DMS153 (cell line): ENCODE results near the gene PLPP3.

Experiments
- DNase-seq: peaks from one replicate; lab custom pipeline; 2025; lab: John Stamatoyannopoulos, UW

Gene PLPP3

DNA sequence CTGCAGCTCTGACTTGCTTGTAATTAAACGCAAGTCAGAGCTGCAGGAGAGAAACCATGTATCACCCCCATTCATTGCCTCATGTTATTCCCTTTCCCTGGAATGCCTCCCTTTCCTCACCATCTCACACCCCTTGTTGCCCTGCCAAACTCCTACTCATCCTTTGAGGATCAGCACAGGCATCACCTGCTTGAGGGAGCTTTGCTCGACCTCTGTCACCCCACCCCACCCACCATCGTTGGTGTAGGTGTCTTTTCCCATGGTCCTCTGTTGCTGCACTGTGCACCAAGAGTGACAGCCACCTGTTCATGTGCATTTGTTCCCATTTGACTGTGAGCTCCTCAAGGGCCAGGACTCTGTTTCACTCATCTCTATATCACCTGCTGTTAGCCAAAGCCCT, 117.2 kb downstream of the PLPP3 start:
- DNase-seq, result no peak

DNA sequence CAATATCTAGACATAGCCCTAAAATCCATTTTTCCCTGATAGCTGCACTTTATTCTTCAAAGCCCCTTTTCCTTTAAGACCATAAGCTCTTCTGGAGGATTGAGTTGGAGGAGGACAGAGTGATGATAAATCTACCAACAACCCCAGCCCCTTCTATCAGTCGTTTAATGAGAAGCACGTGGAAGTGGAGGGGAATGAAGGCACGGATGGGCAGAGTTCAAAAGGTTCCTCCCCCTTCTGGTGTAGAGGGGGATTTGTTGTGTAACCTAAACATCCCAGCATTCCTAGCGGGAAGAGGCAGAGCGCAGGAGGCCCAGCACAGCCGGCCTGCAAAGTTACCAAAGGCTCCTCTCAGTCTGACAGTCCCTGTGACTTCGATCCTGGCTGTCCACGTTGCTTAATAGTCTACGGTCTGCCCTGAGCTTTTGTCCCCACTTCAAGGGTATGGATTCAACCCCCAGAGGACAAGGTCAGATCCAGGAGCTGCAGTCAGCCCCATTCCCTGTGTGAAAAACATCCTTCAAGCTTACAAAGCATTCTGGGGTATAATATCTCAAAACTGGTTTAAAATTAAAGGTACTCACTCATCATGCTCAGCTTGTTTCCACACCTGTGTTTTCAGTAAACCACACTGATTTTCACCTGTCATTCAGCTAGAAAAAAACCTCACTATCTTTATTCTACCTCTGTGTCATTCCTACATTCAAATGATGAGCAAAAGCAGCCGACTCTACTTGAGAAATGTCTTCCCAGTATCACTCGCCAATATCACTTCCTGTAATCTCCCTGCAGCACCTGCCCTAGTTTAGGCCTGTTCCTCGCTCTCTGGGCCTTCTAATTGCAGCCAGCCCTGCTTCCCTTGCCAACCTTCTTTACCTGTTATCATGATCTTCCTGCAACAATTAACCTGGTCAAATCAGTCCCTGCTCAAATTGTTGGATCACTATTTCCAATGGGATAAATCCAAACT, 117.9 kb downstream of the PLPP3 start:
- no peak for DNase-seq

DNA sequence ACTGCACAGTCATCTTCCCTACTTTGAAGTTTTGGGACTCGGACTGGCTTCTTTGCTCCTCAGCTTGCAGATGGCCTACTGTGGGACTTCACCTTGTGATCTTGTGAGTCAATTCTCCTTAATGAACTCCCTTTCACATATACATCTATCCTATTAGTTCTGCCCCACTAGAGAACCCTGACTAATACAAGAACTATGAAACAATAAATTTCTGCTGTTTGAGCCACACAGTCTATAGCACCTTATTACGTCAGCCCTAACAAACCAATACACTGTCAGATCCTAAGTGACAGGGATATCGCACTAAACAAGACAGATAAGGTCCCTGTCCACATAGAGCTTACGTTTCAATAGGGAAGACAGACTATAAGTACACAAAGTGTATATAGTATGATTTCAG, 120.1 kb downstream of the PLPP3 start:
- DNase-seq, result no peak

DNA sequence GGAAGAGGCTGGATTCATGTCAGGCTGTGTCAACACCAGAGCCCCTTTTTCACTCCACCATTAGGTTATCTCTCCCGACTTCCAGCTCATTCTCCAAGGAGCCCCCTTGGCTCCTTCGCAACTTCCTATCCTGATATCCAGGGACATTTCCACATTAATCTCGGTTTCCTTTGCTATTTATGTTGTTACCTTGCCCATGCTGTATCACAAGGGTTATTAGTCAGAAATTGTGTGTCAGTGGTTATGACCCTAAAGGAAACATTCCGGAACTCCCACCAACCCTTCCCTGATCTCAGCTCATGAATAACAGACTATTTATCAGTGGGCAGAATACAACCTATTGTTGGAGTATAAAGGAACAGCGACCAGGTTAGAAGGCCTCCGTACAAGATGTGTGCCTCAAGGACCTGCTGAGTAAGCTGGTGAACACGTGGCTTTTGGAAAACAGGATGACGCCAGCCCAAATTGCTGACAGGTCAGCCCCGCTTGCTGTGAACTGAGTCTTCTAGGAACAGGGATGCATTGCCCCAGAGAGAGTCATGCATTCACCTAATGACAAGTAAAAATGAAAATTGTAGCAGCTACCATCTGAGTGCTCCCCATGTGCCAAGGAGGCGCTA, 121.5 kb downstream of the PLPP3 start:
- no peak for DNase-seq

DNA sequence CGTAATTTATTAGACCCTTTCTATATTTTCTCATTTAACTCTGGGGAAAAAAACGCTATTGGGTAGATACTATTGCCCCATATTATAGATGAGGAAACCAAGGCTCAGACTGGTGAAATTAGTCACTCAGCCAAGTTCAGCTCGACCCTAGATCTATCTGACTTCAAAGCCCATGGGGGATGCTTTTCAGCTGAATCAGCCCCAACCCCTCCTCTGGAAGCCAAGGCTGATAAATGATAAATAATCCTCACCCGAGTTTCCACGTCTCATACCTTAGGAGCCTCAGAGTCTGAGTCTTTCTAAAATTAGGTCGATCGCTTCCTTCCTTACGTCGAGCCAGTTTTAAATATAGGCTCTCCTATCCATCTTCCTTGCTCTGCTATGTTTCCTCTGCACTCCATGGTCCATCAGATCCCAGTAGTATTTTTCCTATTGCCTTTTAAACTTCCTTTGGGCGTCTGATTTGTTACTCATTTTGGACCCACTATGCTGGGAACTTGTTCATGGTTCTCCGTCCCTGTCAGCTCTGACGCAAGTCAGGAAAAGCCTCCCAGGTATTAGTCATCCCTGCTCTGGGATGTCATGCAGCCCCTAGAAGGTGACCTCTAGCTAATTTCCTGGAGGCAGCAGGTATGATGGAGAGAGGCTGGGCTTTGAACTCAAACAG, 122.8 kb downstream of the PLPP3 start:
- no peak for DNase-seq

DNA sequence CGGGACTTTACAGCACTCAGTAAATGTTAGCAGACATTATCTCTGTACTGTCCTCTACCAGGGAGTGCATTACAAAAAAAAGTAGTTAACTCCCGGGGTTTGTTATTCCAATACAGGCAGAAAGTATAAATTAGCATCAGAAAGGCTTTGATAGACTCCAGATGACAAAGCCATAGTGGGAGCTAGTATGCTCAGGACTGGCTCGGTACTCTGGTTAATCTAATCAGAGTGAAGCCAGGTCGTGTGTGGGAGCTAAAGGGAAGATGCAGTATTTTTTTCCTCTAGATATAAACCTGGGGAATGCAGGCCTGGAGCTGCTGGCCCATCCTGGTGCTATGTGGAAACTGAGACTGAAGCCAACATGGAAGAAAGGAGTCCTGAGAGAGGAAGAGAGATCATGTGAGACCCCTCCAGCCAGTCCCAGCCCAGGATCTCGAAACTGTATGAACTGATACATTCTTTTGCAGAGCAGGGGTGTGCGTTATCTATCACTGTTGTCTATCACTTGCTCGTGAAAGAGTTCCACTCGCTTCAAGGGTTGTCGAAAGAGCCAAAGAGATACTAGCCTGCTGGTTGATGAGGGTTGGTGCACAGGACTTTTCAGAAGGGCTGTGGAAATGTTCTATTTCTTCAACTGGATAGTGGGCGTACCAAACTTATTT, 125.8 kb downstream of the PLPP3 start:
- DNase-seq, result no peak

DNA sequence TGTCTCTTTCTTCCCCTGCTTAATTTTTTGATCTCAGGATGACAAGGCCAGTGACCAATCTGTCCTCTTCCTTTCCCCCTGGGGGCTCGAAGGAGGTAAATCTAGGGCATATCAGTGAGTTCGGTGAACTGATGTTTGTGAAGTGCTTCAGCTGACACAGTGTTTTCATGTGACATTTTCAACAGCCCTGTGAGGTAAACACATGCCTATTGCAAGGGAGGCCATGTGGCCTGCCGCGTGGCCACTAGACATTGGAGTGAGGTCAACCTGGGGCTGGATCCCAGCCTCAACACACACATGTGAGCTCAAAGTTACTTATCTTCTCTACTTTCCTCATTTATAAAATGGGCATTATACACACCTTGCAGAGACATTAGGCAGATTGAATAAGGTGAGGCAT, 126.3 kb downstream of the PLPP3 start:
- DNase-seq, result no peak

DNA sequence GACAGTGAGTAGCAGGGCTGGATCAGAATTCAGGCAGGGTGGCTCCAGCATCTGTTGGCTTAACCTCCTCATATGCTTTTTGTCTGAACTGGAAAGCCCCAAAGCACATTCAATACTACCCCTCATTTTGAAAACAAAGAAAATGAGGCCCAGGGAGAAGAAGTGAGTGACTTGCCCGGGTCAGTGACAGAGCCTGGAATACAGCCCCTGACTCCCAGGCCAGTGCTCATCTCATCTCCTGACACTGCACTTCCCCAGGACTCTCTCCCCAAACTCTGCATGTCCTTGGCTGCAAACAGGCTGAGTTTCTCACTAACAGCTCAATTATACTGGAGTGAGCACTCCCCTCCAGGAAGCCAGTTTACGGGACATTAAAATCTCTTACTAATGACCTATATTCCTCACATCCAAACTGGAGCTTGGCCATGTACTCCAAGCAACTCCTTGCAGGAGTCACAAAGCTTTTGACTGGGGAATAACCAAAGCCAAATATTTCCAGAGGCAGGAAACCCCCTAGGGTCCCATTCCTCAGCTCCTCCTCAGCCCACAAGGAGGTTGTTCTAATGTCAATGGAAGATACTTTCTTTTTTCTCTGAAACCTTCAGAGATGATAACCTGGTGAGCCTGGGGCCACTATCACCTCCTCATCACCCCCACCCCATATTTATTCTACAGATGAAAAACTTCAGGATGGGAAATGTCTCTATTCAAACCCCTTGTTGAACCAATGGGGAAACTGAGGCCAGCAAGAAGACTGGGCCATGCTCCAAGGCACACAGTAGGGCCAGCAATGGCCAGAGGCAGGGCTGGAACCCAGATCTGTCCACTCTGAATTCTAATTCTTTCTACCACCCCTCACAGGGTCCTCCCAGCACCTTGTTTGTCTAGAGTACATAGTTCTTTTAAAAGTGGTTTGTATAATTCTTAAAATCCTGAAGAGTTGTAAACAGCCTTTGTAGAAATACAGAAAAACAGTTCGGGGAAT, 127.0 kb downstream of the PLPP3 start:
- no peak for DNase-seq

DNA sequence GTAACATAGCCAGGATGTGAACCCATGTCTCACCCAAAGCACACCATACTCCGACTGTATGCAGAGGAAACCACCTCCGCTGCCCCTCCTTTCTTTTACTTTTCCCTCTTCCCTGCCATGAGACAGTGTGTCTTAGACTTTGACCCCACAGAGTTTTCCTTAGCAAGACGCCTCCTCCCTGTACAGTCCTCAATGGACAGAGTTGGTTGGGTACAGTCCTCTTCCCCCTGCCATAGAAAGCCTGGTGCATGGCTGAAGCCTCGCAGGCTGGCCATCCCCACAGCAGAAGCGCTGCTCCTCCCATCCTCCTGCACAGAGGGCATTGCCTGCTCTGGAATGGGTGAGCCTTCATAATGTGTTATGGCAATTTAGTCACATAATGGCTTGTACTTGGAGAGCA, 127.9 kb downstream of the PLPP3 start:
- DNase-seq, result no peak

DNA sequence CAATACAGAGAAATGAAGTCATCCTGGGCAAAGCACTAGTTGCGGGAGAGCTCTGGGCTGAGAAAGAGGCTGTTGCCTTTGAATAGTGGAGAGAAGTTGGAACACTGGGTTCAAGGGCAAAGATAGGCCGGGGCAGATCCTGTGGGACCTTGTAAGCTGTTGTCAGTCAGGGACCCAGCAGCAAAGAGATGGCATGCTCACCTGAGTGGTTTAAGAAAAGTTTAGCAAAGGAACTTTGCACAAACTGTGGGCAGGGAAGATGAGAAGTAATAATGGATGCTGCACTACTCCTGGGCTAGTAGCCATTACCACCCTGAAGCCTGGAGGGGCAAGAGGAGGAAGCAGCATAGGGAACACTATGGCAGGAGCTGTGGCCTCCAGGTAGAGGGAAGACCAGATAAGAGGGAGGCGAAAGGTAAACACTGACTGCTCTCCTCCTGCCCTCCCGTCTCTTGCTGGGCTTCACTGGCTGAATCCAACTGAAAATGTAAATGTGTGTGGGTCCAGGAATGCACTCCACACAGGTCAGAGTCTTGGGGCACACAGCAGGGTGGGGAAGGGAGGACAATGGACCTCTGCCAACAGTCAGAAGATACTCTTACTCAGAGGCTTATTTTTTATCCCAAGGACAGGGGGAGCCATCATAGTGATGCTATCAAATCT, 129.2 kb downstream of the PLPP3 start:
- DNase-seq, result no peak

DNA sequence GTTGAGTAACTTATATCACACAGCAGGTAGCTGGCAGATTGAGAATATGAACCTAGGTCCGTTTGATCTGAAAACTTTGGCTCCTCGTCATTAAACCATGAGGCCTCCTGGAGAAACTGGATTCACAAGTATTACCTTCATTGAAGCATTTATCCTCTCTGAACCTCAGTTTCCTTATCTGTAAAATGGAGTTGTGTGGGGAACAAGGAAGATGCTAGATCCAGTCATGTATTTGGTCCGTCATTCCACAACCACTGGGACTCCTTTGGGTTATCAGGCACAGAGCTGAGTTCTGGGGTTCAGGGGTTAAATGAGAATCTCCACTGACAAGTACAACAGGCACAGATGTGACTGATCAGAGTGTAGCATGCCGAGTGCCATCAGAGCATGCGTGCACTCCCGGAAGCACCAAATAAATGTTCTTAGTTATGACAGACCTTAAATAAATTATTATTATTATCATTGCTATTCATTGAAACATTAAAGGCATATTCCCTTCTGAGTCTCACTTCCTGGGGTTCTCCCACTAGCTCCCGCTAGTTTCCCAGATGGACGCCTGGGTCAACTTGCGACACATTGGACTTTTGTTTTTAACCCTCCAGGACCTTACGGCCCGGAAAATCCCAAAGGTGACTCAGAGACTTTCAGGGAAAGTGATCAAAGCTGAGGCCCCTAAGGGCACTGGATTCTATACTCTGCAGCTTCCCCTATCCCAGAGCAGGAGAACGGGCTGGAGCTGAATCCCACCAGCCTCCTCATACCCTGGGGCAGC, 130.6 kb downstream of the PLPP3 start:
- DNase-seq, result no peak

DNA sequence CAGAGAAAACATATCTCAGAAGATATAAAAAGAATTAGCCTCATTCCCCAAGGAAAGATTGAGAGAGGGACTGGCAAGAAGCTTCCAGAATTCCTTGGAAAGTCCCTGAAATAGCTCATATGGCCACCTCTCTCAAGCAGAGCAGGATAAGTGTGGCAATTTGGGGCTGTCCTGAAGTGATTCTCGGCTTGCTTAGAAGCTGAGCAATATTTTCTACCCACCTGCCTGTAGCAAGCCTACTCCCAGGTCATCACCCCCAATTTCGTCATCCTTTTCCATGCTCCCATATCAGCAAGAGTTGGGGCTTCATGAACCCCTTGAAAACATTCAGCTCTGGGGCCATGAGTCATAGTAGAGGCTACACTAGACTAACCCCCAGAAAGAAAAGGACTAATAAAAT, 131.5 kb downstream of the PLPP3 start:
- no peak for DNase-seq

DNA sequence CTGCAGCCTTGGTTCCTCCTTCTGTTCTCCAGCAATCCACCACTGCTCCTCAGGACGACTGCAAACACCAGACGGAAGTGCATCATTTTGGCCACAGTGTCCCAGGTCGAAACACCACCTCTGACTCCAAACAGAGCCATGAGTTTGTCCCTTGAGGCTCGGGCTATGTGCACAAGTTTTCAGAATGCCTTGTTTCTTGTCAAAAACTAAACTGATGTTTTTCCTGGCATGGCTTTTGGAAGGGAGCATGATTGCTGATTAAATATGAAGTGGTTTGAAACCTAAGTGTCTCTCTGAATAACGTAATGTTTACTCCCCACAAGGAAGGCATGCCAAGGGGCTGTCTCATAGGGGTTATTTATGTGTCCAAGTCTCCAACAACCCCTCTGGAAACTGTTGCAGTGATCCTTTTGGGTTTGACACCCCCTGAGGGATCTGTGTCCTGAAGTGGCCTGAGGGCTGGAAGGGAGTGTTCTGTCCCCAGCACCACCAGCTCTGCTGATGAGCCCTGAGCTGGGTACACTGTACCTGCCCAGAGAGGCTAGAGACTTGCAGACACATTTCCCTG, 132.7 kb downstream of the PLPP3 start:
- no peak for DNase-seq

DNA sequence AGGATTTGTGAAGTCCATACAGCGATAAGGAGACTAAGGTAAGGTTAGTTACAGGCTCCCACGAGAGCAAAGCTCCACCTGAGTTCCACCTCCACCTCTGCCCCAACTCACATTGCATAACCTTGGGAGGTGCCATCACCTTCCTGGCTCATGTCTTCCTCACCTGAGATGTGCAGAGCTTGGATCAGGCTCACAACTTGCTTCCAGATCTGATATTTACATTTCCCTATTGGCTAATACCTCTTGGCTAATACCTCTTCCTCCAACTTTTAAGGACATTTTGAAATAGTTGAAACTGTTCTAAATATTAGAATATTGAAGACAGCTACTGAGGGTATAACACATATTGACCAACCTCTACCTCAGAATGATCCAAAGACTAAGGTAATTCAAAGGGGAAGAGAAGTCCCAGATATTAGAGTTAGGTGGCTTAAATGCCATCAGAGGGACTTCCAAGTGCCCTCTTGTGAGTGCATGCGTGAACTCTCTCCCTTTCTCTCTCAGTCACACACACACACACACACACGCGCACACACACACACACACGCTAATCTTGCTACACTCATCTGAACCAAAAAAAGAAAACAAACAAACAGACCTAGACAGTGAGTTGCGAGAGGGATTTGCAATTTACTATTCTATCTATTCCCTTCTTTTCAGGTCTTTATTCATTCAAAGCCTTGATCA, 134.3 kb downstream of the PLPP3 start:
- DNase-seq, result no peak
